Smooth muscle cell (in vitro differentiated cells): ENCODE measurements around the gene ZNF891. TPM values are rescaled to one million over a fixed set of nuclear protein-coding genes. Genes with fewer than 3 reads are reported as not detected.
A peak's percentile ranks its signal among the peaks of the same experiment; 100 is the strongest.

Source experiments
- DNase-seq: peaks from one replicate; lab custom pipeline; 2025; ENCODE audit not compliant: unreplicated experiment; lab: John Stamatoyannopoulos, UW
- H2AFZ ChIP-seq: fragments of 200-600 bp; sonication (generic); 2 replicates; pipeline ENCODE4 v1.6.0; 2016; ENCODE audit warnings: antibody characterized with exemption, low read depth, mild to moderate bottlenecking
- H3F3A ChIP-seq: fragments of 200-600 bp; sonication (generic); 2 replicates; pipeline ENCODE4 v1.6.0; 2017; ENCODE audit warnings: antibody characterized with exemption, low read depth
- H3K27ac ChIP-seq: fragments of 200-600 bp; sonication (generic); 2 replicates; pipeline ENCODE4 v1.5.1; 2016; ENCODE audit warnings: low read depth, mild to moderate bottlenecking
- H3K27me3 ChIP-seq: fragments of 200-600 bp; sonication (generic); 2 replicates; pipeline ENCODE4 v1.6.1; 2016; ENCODE audit warnings: low read depth, mild to moderate bottlenecking
- H3K36me3 ChIP-seq: fragments of 200-600 bp; sonication (generic); 2 replicates; pipeline ENCODE4 v1.5.1; 2016; ENCODE audit warnings: low read depth
- H3K4me1 ChIP-seq: fragments of 200-600 bp; sonication (generic); 2 replicates; pipeline ENCODE4 v1.5.1; 2016; ENCODE audit warnings: low read depth
- H3K4me2 ChIP-seq: fragments of 200-600 bp; sonication (generic); 2 replicates; pipeline ENCODE4 v1.6.0; 2016; ENCODE audit warnings: mild to moderate bottlenecking
- H3K4me3 ChIP-seq: fragments of 200-600 bp; sonication (generic); 2 replicates; pipeline ENCODE4 v1.5.1; 2016; ENCODE audit warnings: mild to moderate bottlenecking
- H3K79me2 ChIP-seq: fragments of 200-600 bp; sonication (generic); 2 replicates; pipeline ENCODE4 v1.6.0; 2016; ENCODE audit warnings: low read depth, mild to moderate bottlenecking
- H3K9ac ChIP-seq: fragments of 200-600 bp; sonication (generic); 2 replicates; pipeline ENCODE4 v1.6.0; 2016; ENCODE audit warnings: low read depth
- H3K9me3 ChIP-seq: fragments of 200-600 bp; sonication (generic); replicated peaks from 2 replicates; pipeline ENCODE4 v1.5.1; 2016; ENCODE audit warnings: low read depth
- H4K20me1 ChIP-seq: fragments of 200-600 bp; sonication (generic); 2 replicates; pipeline ENCODE4 v1.6.0; 2016; ENCODE audit warnings: low read depth
- WGBS: methylation state at CpG from one replicate; pipeline ENCODE4 v1.1.7; 2016; ENCODE audit warnings: low lambda C conversion rate; 5-methylcytosine and 5-hydroxymethylcytosine counted together
- polyA plus RNA-seq: library from polyadenylated mRNA; unstranded; fragments of >200 nt; fragmentation: Nextera tagmentation; extraction: Ambion mirVana; gene quantifications from 2 replicates; pipeline ENCODE4 v1.2.1, GENCODE V29; 2016
- total RNA-seq: library from RNA; depleted of rRNA; stranded (reverse); fragments of >200 nt; gene quantifications from 2 replicates; pipeline ENCODE4 v1.2.3, GENCODE V29; 2014
- TF ChIP-seq, protein P1 (sequence below): fragments of 200-600 bp; sonication (generic); IDR thresholded peaks from 2 replicates; pipeline ENCODE4 v1.5.1; 2017; ENCODE audit warnings: borderline replicate concordance, mild to moderate bottlenecking, antibody characterized with exemption; ENCODE audit not compliant: insufficient read depth, poor library complexity, severe bottlenecking

Gene ZNF891
- total and polyA plus RNA-seq, 2 experiments from 2014 or later = 0.25 to 0.90 TPM

DNA sequence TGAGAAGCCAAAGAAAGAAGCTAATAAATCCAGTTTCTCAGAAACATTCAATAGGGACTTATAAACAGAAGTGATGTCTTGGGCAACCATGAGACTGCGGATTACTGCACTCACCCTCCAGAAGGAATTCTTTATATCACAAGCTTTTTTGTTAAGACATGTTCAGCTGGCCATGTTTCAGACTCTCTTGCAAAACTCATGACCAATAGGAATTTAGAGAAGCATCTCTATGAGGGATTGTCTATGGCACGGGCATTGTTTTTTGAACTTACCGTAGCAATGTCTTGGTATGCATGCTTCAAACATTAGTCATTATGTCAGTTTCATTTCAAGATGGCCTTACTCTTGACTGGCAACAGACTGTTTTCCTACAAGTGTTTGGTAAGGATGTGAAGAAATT lies 35.7 kb upstream of the ZNF891 start:
- no peak for DNase-seq
- H3K4me1 ChIP-seq = no peaks in the 10 kb centered on the region
- H3K4me3 ChIP-seq = no peak overlapping the region
- WGBS = 87% methylated on average over 3 of the region's 3 CpGs
- H3K79me2 ChIP-seq = no peaks in the 10 kb centered on the region
- no peak overlapping the region for H3K4me2 ChIP-seq
- H3K27ac ChIP-seq = no peak overlapping the region
- H3K9me3 ChIP-seq = peaks cover 28% of the 10 kb centered on the region
- TF ChIP-seq, protein P1, sequence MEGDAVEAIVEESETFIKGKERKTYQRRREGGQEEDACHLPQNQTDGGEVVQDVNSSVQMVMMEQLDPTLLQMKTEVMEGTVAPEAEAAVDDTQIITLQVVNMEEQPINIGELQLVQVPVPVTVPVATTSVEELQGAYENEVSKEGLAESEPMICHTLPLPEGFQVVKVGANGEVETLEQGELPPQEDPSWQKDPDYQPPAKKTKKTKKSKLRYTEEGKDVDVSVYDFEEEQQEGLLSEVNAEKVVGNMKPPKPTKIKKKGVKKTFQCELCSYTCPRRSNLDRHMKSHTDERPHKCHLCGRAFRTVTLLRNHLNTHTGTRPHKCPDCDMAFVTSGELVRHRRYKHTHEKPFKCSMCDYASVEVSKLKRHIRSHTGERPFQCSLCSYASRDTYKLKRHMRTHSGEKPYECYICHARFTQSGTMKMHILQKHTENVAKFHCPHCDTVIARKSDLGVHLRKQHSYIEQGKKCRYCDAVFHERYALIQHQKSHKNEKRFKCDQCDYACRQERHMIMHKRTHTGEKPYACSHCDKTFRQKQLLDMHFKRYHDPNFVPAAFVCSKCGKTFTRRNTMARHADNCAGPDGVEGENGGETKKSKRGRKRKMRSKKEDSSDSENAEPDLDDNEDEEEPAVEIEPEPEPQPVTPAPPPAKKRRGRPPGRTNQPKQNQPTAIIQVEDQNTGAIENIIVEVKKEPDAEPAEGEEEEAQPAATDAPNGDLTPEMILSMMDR = no peak
- H3K27me3 ChIP-seq = no peaks in the 10 kb centered on the region
- H3K9ac ChIP-seq = no peak overlapping the region
- H2AFZ ChIP-seq = no peak overlapping the region
- no peaks in the 10 kb centered on the region for H3F3A ChIP-seq
- no peaks in the 10 kb centered on the region for H4K20me1 ChIP-seq
- H3K36me3 ChIP-seq = no peaks in the 10 kb centered on the region

- H3K27ac ChIP-seq = no peak overlapping the region
- H2AFZ ChIP-seq = no peak overlapping the region
- no peak overlapping the region for H3K9ac ChIP-seq
- H4K20me1 ChIP-seq = no peaks in the 10 kb centered on the region
- H3K4me3 ChIP-seq = peak overlapping the region; percentile 18
- no peaks in the 10 kb centered on the region for H3K27me3 ChIP-seq
- peaks cover 75% of the 10 kb centered on the region for H3K36me3 ChIP-seq
- DNase-seq = no peak
- 92% methylated on average over 2 of the region's 2 CpGs for WGBS
- H3K79me2 ChIP-seq = no peaks in the 10 kb centered on the region
- no peaks in the 10 kb centered on the region for H3K4me1 ChIP-seq
- TF ChIP-seq, protein P1 = no peak
- no peaks in the 10 kb centered on the region for H3F3A ChIP-seq
- peaks cover 75% of the 10 kb centered on the region for H3K9me3 ChIP-seq
- no peak overlapping the region for H3K4me2 ChIP-seq
These were observed 26.1 kb upstream of the ZNF891 start for GRCh38 chr12:133156125-133156690.

GRCh38 chr12:133145981-133146380 lies 15.9 kb upstream of the ZNF891 start:
- peaks cover 55% of the 10 kb centered on the region for H3K9me3 ChIP-seq
- no peaks in the 10 kb centered on the region for H3K79me2 ChIP-seq
- H2AFZ ChIP-seq = no peak overlapping the region
- no peak overlapping the region for H3K9ac ChIP-seq
- H4K20me1 ChIP-seq = no peaks in the 10 kb centered on the region
- DNase-seq = no peak
- 96% methylated on average over 2 of the region's 2 CpGs for WGBS
- peaks cover 65% of the 10 kb centered on the region for H3K36me3 ChIP-seq
- H3K4me1 ChIP-seq = no peaks in the 10 kb centered on the region
- no peaks in the 10 kb centered on the region for H3K27me3 ChIP-seq
- TF ChIP-seq, protein P1 = no peak
- no peak overlapping the region for H3K4me2 ChIP-seq
- no peaks in the 10 kb centered on the region for H3F3A ChIP-seq
- H3K27ac ChIP-seq = no peak overlapping the region
- H3K4me3 ChIP-seq = no peak overlapping the region

GRCh38 chr12:133135747-133136146 lies 5.7 kb upstream of the ZNF891 start:
- Histone ChIP-seq H3K27ac (no peak overlapping the region), H2AFZ (no peak overlapping the region), H3K9me3 (peaks cover 33% of the 10 kb centered on the region), H3K36me3 (peaks cover 63% of the 10 kb centered on the region), H3K4me1 (peaks cover 7% of the 10 kb centered on the region), H3K9ac (no peak overlapping the region), H3K27me3 (no peaks in the 10 kb centered on the region), H3K4me3 (no peak overlapping the region), H3K4me2 (no peak overlapping the region), H4K20me1 (no peaks in the 10 kb centered on the region), H3K79me2 (peaks cover 18% of the 10 kb centered on the region), H3F3A (no peaks in the 10 kb centered on the region)
- no peak for DNase-seq
- TF ChIP-seq, protein P1 = no peak
- 100% methylated on average over 2 of the region's 2 CpGs for WGBS
